GM12892 (cell line): ENCODE measurements around the gene TRAPPC3.
"Not testable (repeated sequence)": the region's sequence is repeated elsewhere in the genome, so short reads cannot be mapped to it uniquely, and the experiment has no call there.

Experiments used
- DNase-seq: peaks from one replicate; pipeline ENCODE4 v3.0.0; 2011; ENCODE audit not compliant: insufficient read length
- FAIRE-seq: peaks from 2 replicates; lab custom pipeline; 2011; peaks lifted over from hg19 to GRCh38; lab: Jason Lieb, UNC
- POLR2A ChIP-seq: IDR thresholded peaks from 2 replicates; pipeline ENCODE4 v1.6.1; 2011; ENCODE audit warnings: low read depth, low read length, control low read depth
- POLR2AphosphoS5 ChIP-seq: IDR thresholded peaks from 2 replicates; pipeline ENCODE4 v1.6.1; 2011; ENCODE audit warnings: low read depth, low read length, control low read depth
- TAF1 ChIP-seq: IDR thresholded peaks from 2 replicates; pipeline ENCODE4 v1.6.1; 2011; ENCODE audit warnings: low read depth, mild to moderate bottlenecking, control low read depth, low read length, borderline replicate concordance

The TRAPPC3 gene

DNA sequence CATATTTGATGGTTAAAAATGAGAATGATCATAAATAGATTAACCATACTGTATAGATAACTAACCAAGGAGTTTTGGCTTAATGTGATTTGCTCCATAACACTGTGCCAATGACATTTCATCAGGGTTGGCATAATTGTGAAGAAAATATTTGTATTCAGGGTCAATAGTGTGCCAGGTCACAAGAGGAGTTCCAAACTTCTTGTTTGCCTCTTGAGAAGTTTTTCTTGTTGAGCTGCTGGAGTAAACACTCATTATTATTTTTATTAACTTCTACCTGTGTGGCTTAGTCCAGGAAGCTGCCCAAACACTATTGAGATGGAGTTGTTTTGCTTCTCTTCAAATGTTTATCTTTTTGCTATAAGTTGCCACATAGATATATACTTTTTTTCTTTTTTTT is 14.1 kb upstream of the TRAPPC3 start:
- FAIRE-seq (no peak), DNase-seq (no peak)
- TF ChIP-seq TAF1 (no peak), POLR2AphosphoS5 (no peak), POLR2A (no peak)

DNA sequence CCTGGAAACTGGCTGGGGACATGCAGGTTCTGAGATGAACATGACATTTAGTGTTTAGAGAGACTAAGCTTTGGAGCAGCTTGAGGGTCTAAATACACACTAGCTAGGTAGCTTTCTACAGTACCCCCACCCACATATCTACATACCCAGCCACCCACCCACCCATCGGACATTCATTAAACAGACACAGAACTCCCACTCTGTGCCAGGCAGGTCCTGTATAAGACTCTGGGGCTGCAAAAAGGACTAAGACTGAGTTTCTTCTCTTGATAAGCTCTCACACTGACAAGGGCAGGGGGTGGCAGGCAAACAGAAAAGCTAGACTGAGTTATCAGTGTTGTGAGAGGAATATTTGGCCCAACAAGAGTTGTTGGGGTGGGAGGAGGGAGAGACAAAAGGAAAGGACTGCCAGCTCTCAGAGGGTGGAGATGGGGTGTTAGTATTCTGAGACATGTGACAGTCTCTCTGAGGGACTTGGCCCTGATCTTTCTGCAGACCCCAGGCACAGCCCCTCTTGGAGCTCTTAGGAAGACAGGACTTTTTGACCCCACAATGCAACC is 13.5 kb upstream of the TRAPPC3 start:
- FAIRE-seq: peak; percentile 46
- no peak for DNase-seq
- no peak for TF ChIP-seq POLR2AphosphoS5
- TF ChIP-seq POLR2A: no peak
- no peak for TF ChIP-seq TAF1

DNA sequence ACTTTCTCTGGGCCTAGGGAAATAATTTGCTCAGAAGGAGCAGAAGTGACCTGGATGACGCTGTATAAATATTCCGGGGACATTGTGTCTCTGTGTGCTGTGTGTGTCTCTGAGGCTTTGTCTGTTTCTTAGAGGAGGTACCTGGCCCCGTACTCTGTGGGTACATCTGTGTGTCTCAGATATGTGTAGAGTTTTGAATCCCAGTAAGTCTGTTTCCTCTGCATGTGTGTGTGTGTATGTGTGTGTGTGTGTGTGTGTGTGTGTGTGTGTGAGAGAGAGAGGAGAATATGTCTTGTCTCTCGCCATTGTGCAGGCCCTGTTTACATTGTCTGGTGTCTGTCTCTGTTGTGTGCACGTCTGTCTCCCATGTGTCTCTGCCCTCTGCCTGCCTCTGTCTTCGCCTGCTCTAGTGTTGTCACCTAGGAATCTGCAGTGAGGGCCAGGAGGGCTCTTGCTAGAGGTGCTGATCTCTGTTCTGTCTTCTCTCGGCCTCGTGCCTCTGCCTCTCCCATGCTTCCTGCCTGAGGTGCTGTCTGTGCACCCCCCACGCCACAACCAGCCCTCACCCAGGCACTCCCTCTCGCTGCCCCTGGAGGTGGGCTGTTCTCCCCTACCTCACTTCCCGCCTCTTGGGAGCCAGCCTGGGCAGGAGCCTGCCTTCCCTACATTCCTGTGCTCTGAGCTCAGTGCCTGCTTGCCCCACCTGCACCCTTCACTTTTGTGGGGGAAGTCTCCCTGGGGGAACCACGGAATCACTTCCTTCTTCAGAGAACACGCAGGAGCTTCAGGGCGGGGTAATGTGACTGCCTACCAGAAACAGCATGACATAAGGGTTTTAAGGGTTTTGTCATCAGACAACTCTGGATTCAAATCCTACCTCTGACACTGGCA is 12.6 kb upstream of the TRAPPC3 start:
- FAIRE-seq: peak; percentile 86
- no peak for DNase-seq

DNA sequence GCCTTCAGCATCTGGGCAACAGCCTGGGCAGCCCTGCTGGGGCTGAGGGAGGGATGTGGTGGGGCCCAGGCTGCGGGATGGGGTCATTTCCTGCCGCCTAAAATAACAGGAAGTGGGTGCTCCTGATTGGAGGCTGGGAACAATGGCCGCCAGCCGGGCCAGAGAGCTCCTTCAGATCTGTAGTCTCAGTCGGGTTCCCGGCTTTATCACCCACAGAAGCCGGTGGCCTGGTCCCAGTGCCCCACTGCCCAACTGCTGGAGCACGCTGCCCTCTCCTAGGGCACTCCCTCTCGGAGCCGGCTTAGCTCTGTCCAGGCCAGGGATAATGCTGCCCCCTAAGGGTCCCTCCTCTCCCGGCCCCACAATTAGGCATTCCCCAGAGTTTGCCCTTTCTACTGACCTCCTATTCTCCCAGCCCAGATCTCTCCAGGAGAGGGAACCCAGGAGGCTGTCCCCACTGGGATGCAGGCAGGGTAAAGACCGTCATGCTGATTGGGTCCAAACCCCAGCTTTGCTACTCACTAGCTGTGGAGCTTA is 11.7 kb upstream of the TRAPPC3 start:
- peak; percentile 90 for TF ChIP-seq POLR2A
- TF ChIP-seq POLR2AphosphoS5: peak; percentile 56; the same call in 1 of the 2 replicates
- peak; percentile 85 for TF ChIP-seq TAF1
- FAIRE-seq (peak; percentile 87), DNase-seq (peak; percentile 66)

More for the DNA sequence above, 12.6 kb upstream of the TRAPPC3 start:
- TF ChIP-seq POLR2A: peak; percentile 64; the same call in 1 of the 2 replicates
- peak; percentile 52 for TF ChIP-seq POLR2AphosphoS5
- TF ChIP-seq TAF1: no peak

DNA sequence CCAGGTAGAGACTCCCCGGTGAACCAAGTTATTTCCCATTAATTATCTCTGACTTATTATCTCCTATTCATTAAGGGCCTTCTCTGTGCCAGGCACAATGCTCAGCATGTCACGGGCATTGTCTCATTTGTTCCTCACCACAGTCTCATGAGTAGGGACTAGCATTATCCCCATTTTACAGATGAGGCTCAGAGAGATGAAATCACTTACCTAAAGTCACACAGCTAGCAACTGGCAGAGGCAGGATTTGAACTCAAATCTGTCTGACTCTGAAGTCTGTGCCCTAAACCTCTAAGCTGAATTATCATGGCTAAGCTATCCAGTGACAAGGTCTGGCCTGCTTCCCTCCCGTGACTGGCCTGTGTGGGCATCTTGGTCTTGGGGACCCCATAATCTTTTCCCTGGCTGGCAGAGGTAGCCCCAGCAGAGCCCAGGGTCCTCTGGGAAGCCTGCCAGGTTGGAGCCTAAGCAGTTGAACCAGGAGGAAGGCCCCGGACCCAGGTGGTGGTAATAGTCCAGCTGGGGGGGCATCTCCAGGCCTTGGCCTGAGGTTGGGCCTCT is 11.2 kb upstream of the TRAPPC3 start:
- TF ChIP-seq TAF1: no peak
- no peak; the same call in 1 of the 2 replicates for TF ChIP-seq POLR2AphosphoS5
- FAIRE-seq (no peak), DNase-seq (no peak)

DNA sequence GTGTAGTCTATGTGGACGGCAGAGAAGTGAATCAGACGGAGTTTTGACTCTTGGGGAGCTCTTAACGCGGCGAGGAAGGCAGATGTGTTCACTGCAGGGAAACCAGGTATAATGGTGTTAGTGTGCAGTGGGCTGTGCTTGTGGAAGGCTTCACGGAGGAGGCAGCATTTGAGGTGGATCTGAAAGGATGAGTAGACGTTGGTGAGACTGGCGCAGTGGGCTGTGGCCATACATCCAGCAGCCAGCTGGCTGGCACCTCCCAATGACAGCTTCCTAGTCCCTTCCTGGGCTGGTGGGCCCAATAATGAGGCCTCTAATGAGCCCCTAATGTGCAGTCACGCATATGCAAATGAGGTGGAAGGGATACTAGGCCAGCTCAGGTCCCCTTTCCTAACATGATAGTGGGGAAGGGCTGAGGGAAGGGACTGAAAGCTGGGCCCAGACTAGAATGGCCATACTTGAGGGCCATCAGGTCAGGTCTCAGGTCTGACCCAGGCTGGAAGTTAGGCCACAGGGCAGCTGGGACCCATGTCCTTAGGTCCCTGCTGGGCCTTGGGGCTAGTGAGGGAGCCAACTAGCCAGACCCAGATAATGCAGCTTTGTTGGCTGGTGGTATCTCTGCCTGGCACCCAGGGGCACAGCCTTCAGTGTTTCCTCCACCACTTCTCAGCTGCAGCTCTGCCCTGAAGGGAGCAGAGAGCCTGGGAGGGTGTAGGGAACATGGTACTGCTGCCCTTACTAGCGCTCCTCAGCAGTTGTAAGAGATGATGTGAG is 10.5 kb upstream of the TRAPPC3 start:
- no peak for TF ChIP-seq TAF1
- no peak for TF ChIP-seq POLR2AphosphoS5
- no peak for TF ChIP-seq POLR2A
- DNase-seq (no peak), FAIRE-seq (peak; percentile 57)

DNA sequence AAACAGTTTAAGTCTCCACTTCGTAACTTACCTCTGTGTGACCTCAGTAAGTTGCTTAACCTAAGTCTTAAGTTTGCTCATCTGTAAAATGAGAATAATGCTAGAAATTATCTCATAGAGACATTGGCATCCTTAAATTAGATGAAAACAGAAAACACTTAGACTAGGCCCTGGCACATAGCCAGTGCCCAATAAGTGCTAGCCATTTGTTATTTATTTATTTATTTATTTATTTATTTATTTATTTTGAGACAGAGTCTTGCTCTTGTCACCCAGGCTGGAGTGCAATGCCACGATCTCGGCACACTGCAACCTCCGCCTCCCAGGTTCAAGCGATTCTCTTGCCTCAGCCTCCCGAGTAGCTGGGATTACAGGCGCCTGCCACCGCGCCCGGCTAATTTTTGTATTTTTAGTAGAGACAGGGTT is 9.6 kb upstream of the TRAPPC3 start:
- DNase-seq, FAIRE-seq: not testable (repeated sequence)

DNA sequence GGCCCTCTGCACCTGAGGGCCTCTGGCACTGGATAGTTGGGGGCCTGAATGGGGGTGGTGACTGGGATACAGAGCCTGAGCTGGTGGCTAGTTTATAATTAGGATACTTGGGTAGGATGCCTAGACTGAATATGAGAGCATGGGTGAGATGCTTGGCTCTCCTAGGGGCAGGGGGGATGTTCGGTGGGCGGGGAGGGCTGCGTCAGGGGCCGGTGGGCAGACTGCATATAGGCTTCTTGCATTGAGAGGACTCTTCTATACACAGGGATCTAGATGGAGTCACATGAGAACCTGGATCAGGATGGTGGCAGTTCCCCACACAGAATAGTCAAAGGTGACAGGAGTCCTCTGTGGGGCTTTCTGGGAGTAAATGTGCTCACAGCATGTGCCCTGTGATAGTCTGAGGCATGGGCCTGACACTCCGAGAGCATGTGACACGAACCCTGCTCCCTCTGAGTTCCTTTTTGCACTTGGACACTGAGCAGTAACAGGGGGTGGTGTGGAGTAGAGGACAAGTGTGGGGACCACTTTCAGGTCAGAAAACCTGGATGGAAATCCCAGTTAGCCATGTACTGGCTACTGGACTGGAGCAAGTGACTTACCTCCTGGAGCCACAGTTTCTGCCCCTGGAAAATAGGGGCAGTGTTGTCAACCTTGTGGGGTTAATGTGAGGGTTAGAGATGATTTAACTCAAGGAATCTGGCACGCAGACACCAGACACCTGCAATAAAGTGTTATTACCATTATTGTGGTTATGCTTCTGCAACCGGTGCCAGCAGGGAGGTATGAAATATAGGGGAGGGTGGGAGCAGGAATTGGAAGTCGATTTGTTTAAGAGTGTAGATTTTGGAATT is 8.9 kb upstream of the TRAPPC3 start:
- FAIRE-seq (peak; percentile 65), DNase-seq (no peak)
- TF ChIP-seq TAF1: no peak
- no peak for TF ChIP-seq POLR2AphosphoS5
- TF ChIP-seq POLR2A: no peak

DNA sequence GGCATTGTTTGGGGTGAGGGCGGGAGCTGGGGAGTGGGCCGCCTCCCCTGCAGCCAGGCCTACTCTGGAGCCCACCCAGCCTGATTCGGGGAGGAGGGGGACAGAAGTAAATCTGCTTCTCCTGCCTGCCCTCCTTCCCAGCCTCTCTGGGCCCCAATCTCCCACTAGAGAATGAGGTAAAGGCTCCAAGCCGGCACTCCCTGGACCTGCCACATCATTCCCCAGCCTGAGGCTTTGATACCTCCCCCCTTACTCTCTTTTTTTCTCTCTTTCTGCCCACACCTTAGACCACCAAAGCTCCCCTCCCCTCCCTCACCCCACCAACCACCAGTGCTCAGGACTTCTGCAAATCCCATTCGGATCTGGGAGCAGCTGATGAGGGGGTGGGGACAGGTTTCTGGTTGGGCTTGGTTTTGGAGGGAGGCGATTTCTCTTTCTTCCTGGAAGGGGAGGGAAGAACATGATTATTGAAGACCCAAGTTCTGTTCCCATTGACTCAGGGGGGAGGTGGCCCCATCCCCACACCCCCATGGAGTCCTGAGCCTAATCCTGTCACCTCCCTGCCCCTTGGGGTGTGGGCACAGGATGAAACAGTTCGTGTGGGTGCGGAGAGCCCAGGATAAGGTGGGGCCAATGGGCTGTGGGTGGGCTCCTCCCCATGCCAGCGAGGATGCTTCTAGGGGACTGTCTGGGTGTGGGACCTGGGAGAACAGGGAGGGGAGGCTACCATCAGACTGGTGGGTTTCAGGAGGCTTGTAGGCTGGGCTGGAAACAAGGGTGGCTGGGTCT is 8.0 kb upstream of the TRAPPC3 start:
- no peak for DNase-seq
- peak; percentile 21 for FAIRE-seq
- TF ChIP-seq POLR2AphosphoS5: no peak
- no peak for TF ChIP-seq POLR2A
- TF ChIP-seq TAF1: no peak
